Measurements from ENCODE around the gene CNNM4.

CNNM4 gene

DNA sequence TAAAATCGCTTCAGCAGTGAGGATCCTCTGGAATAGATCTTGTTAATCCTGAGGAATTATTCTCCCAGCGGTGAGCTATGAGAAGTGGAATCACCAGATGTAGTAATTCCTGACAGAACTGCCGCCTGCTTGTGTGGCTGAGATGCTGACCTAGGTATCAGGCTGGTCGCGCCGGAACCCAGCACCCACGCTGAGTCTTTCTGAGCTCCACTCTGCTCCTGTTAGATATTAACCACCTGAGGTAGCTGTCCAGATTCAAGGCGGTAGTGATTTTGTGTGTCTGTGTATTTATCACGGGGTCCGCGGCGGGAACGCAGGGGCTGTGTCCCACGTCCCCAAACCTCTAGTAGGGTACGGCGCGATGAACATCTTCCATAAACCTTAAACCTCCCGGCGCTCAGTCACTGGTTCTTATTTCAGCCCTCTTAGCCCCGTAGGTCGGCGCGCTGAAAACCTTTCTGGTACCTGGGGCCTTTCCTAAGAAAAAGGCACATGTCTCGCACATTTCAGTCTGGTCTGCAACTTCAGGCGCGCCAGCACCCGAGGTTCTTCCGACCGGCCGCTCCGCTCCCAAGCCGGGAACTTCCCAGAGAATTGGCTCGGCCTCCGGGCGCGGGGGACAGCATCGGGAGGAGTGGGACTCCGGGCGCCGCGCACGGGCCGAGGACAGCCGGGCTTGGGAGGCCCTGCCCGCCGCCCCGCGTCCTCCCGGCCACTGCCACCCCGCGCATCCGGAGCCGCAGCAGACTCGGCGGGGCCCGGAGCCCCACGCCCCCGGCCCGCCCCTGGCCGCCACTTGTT is 54.8 kb downstream of the CNNM4 start:
- DNase-seq = peak in 1 of 2 donors; percentile 8

DNA sequence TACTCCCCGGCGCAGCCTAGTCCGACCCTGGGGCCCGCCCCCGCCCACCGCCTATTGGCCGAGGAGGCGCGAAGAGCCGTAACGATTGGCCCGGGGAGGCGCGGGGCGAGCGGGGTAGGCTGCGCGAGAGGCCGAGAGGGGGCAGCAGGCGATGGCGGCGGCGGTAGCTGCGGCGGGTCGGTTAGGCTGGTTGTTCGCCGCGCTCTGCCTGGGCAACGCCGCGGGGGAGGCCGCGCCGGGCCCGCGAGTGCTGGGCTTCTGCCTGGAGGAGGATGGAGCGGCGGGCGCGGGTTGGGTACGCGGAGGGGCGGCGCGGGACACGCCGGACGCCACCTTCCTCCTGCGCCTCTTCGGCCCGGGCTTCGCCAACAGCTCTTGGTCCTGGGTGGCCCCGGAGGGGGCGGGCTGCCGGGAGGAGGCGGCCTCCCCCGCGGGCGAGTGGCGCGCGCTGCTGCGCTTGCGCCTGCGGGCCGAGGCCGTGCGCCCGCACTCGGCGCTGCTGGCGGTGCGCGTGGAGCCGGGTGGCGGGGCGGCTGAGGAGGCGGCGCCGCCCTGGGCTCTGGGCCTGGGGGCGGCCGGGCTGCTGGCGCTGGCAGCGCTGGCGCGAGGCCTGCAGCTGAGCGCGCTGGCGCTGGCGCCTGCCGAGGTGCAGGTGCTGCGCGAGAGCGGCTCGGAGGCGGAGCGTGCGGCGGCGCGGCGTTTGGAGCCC is 55.6 kb downstream of the CNNM4 start, which contains the start of gene CNNM3:
Gene CNNM3, plus strand, starts transcription at position 142 of the 709 bp plus-strand sequence. Its CDS starts 10 bp downstream, at position 152.
- DNase-seq = peak; percentile 93

DNA sequence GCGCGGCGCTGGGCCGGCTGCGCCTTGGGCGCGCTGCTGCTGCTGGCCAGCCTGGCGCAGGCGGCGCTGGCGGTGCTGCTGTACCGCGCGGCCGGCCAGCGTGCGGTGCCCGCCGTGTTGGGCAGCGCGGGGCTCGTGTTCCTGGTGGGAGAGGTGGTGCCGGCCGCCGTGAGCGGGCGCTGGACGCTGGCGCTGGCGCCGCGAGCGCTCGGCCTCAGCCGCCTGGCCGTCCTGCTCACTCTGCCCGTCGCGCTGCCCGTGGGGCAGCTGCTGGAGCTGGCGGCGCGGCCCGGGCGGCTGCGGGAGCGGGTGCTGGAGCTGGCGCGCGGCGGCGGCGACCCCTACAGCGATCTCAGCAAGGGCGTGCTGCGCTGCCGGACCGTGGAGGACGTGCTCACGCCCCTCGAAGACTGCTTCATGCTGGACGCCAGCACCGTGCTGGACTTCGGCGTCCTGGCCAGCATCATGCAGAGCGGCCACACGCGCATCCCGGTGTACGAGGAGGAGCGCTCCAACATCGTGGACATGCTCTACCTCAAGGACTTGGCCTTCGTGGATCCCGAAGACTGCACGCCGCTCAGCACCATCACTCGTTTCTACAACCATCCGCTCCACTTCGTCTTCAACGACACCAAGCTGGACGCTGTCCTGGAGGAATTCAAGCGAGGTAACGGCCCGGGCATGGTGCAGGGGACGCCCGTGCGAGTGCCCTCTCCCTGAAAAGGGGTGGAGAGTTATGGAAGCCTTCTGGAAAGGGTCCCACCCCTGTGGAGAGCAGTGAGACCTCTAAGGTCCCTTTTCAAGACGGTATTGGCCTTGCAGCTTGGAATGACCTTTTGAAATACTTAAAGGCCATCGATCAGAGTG is 56.4 kb downstream of the CNNM4 start:
- no peak for DNase-seq

DNA sequence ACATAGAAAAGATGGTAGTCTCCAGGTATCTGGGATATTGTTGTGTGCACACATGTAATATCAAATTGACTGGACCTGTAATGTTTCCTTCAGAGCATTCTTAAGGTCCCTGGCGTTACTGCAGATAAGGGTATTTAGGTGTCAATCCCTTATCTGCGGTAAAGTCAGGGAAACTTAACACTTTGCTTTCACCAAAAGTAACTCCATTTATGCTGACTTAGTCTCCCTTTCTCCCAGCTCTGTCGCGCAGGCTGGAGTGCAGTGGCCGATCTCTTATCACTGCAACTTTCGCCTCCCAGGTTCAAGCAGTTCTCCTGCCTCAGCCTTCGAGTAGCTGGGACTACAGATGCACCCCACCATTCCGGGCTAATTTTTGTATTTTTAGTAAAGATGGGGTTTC is 57.2 kb downstream of the CNNM4 start:
- no peak for DNase-seq

DNA sequence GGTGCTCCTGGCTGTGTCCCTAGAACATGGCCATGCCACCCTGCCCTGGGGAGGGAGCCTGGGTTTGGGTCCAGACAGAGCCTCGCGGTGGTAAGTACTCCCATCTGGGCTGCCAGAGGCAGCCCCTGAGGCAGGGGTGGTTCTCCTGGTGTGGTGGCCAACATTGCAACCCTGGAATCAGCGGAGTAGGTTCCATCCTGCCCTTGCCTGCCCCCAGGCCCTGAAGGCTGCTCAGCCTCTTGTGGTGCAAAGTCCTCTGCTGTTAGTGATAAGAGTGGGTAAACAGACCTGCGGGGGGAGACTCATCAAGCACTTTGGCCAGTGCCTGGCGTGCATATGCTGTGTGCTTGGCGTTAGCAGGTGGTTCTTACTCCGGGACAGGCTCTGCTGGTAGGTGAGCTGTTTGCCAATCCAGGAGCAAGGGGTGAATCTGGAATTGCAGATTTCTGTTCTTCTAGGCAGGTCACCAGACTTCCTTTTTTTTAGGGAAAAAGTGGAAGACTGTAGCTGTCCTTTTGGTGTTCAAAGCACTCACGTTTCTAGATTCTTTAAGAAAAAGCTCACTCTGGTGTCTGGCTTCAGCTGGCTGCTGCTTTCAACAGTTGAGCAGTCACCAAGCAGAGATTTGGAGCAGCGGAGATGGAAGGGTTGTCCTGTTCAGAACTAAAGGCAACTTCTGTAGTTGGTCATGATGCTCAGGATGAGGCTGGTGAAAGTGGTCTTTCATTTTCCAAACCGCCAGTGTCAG is 58.6 kb downstream of the CNNM4 start:
- DNase-seq = no peak

DNA sequence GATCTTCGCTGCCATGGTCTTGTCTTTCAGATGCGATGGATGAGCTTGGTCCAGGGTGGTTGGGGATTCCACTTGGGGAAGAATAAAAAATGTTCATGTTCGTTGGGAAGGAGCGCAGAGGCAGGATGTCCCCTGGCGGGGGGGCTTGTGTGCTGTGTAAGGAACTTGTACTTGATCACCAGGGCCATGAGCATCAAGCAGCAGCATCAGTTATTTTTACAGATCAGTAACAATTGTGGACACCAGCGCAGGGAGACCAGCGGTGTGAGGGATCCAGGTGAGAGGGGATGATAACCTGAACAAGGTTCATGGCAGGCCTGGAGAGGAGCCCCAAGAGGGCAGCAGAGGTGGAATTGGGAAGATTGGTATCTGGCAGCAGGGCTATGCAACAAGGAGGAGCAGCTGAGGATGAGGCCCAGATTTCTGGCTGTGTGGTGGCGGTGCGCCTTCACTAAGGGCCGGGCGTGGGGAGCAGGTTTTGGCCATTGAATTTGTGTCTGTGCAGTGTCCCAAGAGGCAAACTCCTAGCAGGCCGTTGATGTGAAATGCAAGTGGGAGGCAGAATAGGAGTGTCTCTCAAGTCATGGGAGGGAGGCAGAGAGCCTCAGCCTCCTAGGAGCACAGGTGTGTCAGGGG is 59.3 kb downstream of the CNNM4 start:
- DNase-seq = no peak

DNA sequence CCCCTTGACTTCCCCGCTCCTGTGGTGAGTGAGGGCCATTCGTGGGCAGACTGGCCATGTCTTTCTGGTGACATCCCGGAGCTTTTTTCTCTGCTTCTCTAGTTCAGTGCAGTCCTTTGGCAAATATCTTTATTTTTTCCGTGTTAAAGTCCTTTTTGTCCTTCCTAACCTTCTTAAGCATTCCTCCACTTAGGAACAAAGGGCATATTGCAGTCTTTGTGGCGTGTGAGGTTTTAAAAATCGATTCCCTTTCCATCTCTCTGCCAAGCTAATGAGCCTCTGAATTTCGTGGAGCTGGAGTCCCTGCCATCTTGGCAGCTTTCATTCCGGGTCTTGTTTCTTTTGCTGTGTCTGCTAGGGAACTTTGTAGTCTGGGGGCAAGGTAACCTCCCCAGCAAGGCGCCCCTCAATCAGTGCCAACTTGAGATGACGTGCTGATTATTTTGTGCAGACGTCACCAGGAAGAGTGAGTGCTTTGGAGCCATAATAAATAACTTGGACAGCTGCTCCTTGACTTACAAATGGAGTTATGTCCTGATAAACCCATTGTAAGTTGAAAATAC is 60.5 kb downstream of the CNNM4 start:
- DNase-seq = no peak

DNA sequence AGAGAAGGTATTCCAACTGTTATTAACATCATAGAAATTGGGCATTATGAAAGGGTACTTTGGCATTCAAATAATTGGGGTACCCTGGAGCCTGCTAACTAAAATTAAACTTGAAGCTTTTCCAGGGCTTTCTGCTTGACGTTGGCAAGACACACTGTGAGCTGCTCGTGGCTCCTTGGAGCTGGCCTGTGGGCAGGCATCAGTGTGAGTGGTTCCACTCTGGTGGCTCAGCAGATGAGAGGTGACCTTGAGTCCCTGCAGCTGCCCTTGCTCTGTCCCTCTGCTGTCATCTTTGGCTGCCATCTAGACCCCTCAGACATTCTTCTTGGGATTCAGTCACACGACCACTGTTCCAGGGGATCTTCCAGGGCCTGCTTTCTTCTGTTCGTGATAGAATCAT is 62.1 kb downstream of the CNNM4 start:
- DNase-seq = no peak

DNA sequence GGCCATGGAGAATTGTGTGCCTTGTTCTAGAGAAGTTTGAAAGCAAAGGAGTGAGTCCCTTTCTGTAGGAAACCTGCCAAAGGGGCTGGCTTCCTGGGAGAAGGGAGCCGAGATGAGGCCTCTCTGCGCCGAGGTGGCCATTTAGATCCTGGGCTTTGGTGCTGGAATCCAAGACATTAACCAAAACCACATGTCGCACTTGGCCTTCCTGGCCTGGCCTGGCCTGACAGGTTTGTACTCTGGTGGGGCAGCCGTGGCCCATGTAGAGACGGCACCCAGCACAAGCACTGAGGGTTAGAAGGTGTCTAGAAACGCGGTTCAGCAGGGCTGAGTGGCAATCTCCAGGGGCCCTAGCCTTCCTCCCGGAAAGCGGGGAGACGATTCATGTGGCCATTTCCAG is 62.5 kb downstream of the CNNM4 start:
- no peak for DNase-seq

DNA sequence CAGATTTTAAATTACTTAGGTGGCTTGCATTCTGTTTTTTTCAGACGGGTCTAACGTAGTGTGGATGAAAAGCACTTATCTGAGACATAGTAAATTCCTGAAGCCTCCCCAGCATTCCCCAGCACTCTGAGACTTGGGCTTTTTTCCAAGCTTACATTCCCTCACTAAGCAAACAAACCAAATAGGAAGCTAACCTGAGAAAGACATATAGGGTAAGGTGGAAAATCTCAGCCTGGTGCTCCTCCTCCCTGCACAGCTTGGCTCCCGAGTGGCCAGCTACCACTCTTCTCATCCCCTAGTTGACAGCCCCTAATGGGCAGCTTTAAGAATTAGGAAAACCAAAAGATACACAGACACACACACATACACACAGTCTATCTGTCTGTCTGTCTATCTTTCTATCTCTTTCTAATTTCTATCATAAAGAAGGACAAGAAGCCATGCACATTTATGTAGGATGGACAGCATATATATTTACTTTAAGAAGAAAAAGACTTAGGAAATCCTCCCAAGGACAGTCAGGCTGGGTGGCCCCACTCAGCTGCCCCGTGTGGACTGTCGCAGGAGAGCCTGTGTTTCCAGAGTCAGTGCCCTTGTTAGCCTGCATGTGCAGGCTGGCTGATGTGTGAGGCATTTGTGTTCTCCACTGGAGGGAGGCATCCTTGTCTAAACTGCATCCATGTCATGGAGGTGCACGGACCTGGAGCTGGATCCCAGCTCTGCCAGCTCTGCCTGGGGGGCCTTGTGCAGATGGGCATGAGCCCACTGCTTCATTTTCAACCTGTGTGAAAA is 63.6 kb downstream of the CNNM4 start:
- DNase-seq = no peak

DNA sequence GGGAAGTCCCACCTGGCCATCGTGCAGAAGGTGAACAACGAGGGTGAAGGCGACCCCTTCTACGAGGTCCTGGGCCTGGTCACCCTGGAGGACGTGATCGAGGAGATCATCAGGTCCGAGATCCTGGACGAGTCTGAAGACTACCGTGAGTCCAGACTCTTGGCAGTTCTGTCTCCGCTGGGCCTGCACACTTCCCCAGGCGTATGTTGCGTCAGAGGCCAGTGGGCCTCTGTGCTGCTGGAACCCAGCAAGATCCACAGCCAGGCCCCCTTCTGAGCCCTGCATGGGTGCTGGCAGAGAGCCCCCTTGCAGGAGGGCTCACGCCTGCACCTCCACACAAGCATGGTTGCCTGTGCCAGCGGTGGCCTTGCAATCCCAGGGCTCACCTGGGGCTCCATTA is 64.4 kb downstream of the CNNM4 start:
- no peak for DNase-seq

DNA sequence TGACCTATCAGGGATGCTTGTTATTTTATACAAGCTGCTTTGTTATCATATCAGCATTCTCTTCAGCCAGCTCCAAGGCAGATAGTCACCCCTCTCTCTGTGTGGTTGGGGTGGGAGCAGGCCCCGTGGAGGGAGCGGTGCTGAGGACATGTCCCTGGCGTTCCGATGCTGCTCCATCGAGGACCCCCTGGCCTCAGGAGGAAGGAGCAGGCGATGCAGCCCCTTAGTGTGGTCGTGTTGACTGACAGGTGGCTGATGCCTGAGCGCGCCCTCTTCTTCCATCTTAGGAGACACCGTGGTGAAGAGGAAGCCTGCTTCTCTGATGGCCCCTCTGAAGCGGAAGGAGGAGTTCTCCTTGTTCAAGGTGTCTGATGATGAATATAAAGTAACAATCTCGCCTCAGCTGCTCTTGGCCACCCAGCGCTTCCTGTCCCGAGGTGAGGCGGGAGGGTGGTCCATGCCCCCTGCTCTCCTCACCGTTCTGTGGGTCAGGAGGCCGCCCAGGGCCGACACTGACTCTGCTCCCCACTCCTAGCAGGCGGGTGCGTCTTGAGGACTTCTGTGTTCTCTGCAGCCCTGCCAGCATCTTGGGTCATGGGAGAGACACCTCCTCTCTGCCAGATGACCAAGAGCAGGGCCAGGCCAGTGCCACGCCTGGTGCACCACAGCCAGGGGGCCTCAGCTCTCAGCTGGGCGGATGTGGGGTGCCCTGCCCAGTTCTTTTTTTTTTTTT is 66.0 kb downstream of the CNNM4 start:
- no peak for DNase-seq

DNA sequence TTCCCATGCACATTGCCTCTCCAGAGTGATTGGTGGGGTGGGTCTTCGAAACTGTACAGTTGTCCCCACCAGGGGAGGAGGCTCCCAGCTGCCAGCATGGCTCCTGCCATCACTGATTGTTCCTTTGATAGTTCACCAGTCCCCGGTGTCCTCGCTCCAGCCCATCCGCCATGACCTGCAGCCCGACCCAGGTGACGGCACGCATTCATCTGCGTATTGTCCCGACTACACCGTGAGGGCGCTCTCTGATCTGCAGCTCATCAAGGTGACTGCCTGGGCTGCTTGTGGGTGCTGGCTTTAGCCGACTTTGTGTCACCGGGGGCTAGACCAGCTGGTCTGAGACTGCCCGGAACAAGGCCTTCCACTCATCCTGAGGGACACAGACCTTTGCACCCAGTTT is 67.7 kb downstream of the CNNM4 start:
- DNase-seq = no peak

DNA sequence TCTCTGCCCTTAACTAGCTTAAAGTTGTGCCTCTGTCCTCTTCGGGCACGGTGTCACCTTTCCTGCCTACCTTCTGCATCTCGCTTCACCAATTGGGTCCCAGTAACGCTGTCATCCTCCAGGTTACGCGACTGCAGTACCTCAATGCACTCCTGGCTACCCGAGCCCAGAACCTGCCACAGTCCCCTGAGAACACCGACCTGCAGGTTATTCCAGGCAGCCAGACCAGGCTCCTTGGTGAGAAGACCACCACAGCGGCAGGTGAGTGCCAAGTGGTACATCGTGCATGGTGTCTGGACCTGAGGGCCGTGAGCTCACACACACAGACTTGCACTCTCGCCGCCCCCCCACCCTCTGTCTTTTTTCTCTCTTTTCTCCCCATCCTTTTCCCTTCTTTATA is 68.2 kb downstream of the CNNM4 start:
- DNase-seq = no peak

DNA sequence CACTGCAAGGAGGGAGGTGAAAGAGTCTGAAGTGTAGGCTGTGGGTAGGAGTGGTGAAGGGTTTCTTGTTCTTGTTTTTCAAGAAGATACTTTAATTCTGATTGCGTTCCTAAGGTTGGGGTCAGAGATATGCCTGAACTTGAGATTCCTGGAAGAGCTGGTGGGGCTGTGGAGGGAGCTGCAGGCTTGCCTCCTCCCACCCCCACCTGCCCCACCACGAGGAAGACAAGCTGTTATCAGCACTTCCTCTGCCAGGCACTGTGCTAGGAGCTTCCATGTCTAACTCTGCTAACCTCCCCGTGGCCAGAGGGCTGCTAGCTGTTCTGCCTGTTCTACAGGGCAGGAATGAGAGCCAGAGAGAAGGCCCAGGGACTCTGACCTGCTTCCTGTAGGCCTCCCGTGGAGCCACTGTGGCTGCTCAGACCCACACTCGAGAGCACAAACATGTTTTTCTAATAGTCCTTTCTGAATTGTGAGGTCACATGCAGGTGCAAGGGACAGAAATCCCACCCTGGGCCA is 69.4 kb downstream of the CNNM4 start:
- no peak for DNase-seq

DNA sequence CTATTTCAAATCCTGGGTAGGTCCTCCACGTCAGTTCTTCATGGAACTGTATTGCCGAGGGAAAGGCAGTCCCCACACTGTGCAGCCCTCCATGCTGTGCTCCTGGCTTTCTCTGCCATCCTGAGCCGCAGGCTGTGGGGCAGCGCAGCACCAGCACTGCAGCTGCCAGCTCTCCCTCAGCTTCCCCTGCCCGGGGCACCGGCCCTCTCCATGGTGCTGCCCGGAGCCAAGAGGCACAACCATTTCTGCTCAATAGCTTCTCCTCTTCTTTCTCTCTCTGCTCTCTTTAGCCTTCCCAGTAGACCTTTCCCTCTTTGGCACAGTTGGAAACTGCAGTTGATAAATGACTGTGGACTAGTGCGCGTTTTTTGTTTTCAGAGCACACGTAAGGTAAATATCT is 71.0 kb downstream of the CNNM4 start:
- DNase-seq = no peak

DNA sequence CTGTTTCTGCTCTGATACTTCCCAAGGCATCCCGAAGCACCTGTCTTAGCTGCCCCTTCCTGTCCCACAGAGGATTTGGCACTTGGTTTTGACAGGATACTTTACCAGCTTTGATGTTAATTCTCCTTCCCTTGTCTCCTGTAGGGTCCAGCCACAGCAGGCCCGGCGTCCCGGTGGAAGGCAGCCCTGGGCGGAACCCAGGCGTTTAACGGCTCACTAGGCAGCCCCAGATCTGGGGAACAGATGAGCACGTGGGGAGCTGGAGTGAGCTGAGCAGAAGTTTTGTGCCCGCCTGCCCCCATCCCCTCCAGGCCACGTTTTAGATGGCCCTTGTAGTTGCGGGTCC is 71.7 kb downstream of the CNNM4 start:
- no peak for DNase-seq

DNA sequence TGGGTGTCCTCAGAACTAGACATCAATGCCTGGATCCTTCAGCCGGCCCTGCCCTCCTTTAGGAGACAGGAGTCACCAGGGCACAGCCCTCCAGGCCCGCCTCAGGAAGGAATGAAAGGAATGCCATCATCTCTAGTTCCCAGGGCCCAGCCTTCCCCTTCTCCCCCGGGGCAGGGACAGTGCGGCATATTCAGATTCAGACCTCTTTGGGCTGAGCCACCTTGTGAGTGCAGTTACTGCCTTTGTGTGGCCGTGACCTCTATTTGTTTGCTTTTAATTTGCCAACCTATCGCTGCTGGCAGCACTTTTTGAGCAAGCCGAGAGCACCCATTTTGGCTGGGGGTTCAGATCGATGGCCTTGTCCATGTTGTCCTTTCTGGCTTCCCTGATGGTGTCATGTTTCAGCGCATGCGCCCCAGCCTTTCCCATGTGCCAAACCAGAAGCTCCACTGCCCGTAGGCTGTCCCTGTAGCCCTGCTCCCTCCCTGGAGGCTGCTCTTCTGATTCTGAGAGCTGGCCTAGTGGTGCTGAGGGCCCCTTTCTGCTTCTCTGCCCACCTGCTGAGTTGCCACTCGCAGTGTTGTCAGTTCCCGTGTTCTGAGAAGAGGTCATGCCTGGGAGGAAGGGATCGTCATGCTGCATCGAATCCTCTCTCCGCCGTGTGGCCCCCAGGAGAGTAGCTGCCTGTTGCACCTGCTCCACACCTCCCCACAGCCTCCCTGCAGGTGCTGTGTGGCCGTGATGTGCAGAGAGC is 72.2 kb downstream of the CNNM4 start:
- no peak for DNase-seq

DNA sequence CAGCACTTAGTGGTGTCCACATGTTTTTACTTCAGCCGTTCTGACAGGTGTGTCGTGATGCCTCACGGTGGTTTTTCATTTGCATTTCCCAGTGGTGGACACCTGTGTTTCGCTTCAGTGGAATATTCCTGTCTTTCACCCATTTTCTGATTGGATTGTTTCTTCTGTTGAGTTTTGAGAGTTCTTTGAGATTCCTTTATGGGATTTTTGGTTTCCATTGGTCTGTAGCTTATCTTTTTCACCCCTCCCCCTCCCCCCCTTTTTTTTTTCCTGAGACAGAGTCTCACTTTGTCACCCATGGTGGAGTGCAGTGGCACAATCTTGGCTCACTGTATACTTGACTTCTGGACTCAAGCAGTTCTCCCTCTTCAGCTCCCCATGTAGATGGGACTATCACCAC is 75.1 kb downstream of the CNNM4 start:
- DNase-seq = no peak

All from inflammatory macrophage (primary cell).